Activated T-cell treated with anti-CD3 and anti-CD28 coated beads, Interleukin-2, amount 50 U/mL, for 24 hours (primary cell): Measurements from ENCODE around the gene RAD50.

ENCODE experiments used
- DNase-seq: peaks from one replicate; pipeline ENCODE4 v3.0.0-alpha.2; 2020
- H3K27ac Mint-ChIP-seq: 2 replicates; pipeline ENCODE4 v1.8.0; 2020; ENCODE audit warnings: mild to moderate bottlenecking, mixed read lengths
- H3K27me3 Mint-ChIP-seq: 2 replicates; pipeline ENCODE4 v1.8.0; 2020; ENCODE audit warnings: mixed read lengths
- H3K36me3 Mint-ChIP-seq: 2 replicates; pipeline ENCODE4 v1.8.0; 2020; ENCODE audit warnings: low read depth, mixed read lengths
- H3K4me1 Mint-ChIP-seq: 2 replicates; pipeline ENCODE4 v1.8.0; 2020; ENCODE audit warnings: low read depth, mixed read lengths
- H3K4me3 Mint-ChIP-seq: 2 replicates; pipeline ENCODE4 v1.8.0; 2020; ENCODE audit warnings: mild to moderate bottlenecking, moderate library complexity, mixed read lengths
- H3K9me3 Mint-ChIP-seq: 2 replicates; pipeline ENCODE4 v1.8.0; 2020; ENCODE audit warnings: mixed read lengths

The RAD50 gene

GRCh38 chr5:132589467-132589866, 32.7 kb downstream of the RAD50 start:
- peaks cover 86% of the 10 kb centered on the region for H3K36me3 Mint-ChIP-seq
- no peaks in the 10 kb centered on the region for H3K27me3 Mint-ChIP-seq
- H3K4me1 Mint-ChIP-seq, result peaks cover 4% of the 10 kb centered on the region
- no peak overlapping the region for H3K4me3 Mint-ChIP-seq
- no peaks in the 10 kb centered on the region for H3K9me3 Mint-ChIP-seq
- no peak for DNase-seq
- no peak overlapping the region for H3K27ac Mint-ChIP-seq

GRCh38 chr5:132591145-132591544, 34.4 kb downstream of the RAD50 start:
- H3K9me3 Mint-ChIP-seq, result no peaks in the 10 kb centered on the region
- H3K4me1 Mint-ChIP-seq, result peaks cover 2% of the 10 kb centered on the region
- peaks cover 85% of the 10 kb centered on the region for H3K36me3 Mint-ChIP-seq
- H3K4me3 Mint-ChIP-seq, result no peak overlapping the region
- no peaks in the 10 kb centered on the region for H3K27me3 Mint-ChIP-seq
- no peak for DNase-seq
- no peak overlapping the region for H3K27ac Mint-ChIP-seq

DNA sequence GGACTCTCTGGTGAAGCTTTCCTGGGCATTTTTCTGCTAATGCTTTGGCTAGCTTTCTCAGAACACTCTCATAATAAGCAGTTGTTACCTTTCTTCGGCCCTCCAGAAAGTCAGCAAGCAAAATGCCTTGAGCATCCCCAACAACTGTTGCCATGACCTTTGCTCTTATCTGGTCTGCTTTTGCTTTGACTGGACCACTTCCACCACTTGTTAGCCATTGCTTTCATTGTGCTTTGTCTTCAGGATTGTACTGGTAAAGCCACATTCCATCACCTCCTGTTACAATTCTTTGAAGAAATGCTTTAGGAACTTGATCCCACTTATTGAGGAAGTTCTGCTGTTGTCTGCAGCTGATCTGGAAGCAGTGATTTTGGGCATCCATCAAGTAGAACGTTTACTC, 35.7 kb downstream of the RAD50 start:
- peaks cover 87% of the 10 kb centered on the region for H3K36me3 Mint-ChIP-seq
- no peak overlapping the region for H3K4me3 Mint-ChIP-seq

DNA sequence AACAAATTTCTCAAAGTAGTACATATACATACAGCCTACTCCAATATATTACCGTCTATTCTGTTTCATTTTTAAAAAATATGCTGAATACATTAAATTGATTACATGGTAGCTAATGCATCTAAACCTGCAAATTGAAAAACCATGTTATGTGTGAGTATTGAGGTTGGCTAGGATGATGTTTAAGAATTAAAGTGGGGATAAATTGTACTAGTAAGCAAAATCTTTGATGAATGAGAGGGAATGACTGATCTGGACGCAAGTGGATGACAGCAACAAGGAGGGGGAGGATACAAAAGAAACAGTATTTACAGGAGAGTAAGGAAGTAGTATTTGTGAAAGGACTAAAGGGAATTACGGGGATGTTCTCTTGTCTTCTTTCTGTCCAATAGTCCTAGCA, 37.4 kb downstream of the RAD50 start:
- H3K4me1 Mint-ChIP-seq, result no peaks in the 10 kb centered on the region
- no peak overlapping the region for H3K4me3 Mint-ChIP-seq
- H3K9me3 Mint-ChIP-seq, result no peaks in the 10 kb centered on the region
- no peak overlapping the region for H3K27ac Mint-ChIP-seq
- H3K36me3 Mint-ChIP-seq, result peaks cover 86% of the 10 kb centered on the region
- no peak for DNase-seq
- no peaks in the 10 kb centered on the region for H3K27me3 Mint-ChIP-seq

More for the DNA sequence above, 35.7 kb downstream of the RAD50 start:
- Mint-ChIP-seq H3K4me1 (no peaks in the 10 kb centered on the region), H3K27ac (no peak overlapping the region), H3K9me3 (no peaks in the 10 kb centered on the region), H3K27me3 (no peaks in the 10 kb centered on the region)
- DNase-seq, result no peak

GRCh38 chr5:132595624-132596023, 38.8 kb downstream of the RAD50 start:
- Mint-ChIP-seq H3K36me3 (peaks cover 89% of the 10 kb centered on the region), H3K27ac (no peak overlapping the region), H3K4me3 (no peak overlapping the region), H3K4me1 (peaks cover 3% of the 10 kb centered on the region), H3K9me3 (no peaks in the 10 kb centered on the region), H3K27me3 (no peaks in the 10 kb centered on the region)
- no peak for DNase-seq

- H3K4me1 Mint-ChIP-seq, result peaks cover 3% of the 10 kb centered on the region
- no peak overlapping the region for H3K4me3 Mint-ChIP-seq
- no peak for DNase-seq
- H3K36me3 Mint-ChIP-seq, result peaks cover 81% of the 10 kb centered on the region
- H3K27me3 Mint-ChIP-seq, result no peaks in the 10 kb centered on the region
- H3K27ac Mint-ChIP-seq, result no peak overlapping the region
- no peaks in the 10 kb centered on the region for H3K9me3 Mint-ChIP-seq
These were observed 44.4 kb downstream of the RAD50 start for GRCh38 chr5:132601071-132601728.

GRCh38 chr5:132607095-132607494, 50.3 kb downstream of the RAD50 start:
- no peaks in the 10 kb centered on the region for H3K9me3 Mint-ChIP-seq
- H3K4me3 Mint-ChIP-seq, result no peak overlapping the region
- H3K27me3 Mint-ChIP-seq, result no peaks in the 10 kb centered on the region
- DNase-seq, result no peak
- H3K27ac Mint-ChIP-seq, result no peak overlapping the region
- H3K36me3 Mint-ChIP-seq, result peaks cover 83% of the 10 kb centered on the region
- no peaks in the 10 kb centered on the region for H3K4me1 Mint-ChIP-seq

- Mint-ChIP-seq H3K27me3 (no peaks in the 10 kb centered on the region), H3K4me3 (no peak overlapping the region), H3K36me3 (peaks cover 84% of the 10 kb centered on the region), H3K4me1 (no peaks in the 10 kb centered on the region), H3K27ac (no peak overlapping the region), H3K9me3 (no peaks in the 10 kb centered on the region)
- DNase-seq, result no peak
These were observed 51.3 kb downstream of the RAD50 start for GRCh38 chr5:132608107-132608506.

DNA sequence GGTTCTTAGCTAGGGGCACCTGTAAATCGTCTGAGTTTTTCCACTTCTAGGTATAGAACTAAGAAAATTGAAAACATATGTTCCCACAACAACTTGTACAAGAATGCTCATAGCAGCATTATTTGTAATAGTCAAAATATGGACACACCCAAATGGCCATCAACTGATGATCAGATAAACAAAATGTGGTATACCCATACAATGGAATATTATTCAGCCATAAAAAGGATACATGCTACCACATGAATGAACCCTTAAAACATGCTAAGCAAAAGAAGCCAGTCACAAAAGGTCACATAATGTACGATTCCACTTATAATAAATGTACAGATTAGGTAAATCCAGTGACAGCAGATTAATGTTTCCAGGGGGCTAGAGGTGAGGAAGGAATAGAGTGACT, 55.2 kb downstream of the RAD50 start:
- no peak for DNase-seq
- Mint-ChIP-seq H3K27ac (no peak overlapping the region), H3K27me3 (no peaks in the 10 kb centered on the region), H3K9me3 (no peaks in the 10 kb centered on the region), H3K4me1 (no peaks in the 10 kb centered on the region), H3K4me3 (no peak overlapping the region), H3K36me3 (peaks cover 83% of the 10 kb centered on the region)

GRCh38 chr5:132612846-132613245, 56.1 kb downstream of the RAD50 start:
- Mint-ChIP-seq H3K27ac (no peak overlapping the region), H3K36me3 (peaks cover 85% of the 10 kb centered on the region), H3K4me3 (no peak overlapping the region), H3K9me3 (no peaks in the 10 kb centered on the region), H3K4me1 (no peaks in the 10 kb centered on the region), H3K27me3 (no peaks in the 10 kb centered on the region)
- DNase-seq, result no peak

- DNase-seq, result no peak
- no peaks in the 10 kb centered on the region for H3K9me3 Mint-ChIP-seq
- H3K27ac Mint-ChIP-seq, result peak overlapping the region; percentile 7
- H3K4me1 Mint-ChIP-seq, result peaks cover 17% of the 10 kb centered on the region
- H3K36me3 Mint-ChIP-seq, result peaks cover 78% of the 10 kb centered on the region
- H3K4me3 Mint-ChIP-seq, result no peak overlapping the region
- no peaks in the 10 kb centered on the region for H3K27me3 Mint-ChIP-seq
These were observed 64.9 kb downstream of the RAD50 start for GRCh38 chr5:132621699-132622098.

DNA sequence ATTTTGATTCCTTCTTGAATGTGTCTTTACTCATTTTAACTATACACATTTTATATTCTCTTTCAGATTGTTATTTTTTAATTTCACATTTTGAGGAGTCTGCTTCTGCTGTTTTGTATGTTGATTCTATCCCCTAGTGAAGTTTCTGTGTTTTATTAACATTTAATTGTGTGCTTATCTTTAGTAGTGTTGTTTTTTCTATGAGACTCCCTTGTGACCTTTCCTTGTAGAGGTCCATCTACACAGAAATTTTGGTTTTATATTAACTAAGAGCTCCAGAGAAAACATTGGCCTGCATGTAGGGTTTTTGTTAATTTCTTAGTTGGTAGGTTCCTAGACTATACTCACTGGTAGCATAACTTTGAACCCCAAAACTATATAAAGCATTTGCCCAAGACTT, 65.8 kb downstream of the RAD50 start:
- Mint-ChIP-seq H3K4me3 (no peak overlapping the region), H3K27ac (no peak overlapping the region), H3K27me3 (no peaks in the 10 kb centered on the region), H3K9me3 (no peaks in the 10 kb centered on the region), H3K36me3 (peaks cover 73% of the 10 kb centered on the region), H3K4me1 (peaks cover 17% of the 10 kb centered on the region)
- no peak for DNase-seq

GRCh38 chr5:132627470-132627869, 70.7 kb downstream of the RAD50 start:
- Mint-ChIP-seq H3K27me3 (no peaks in the 10 kb centered on the region), H3K9me3 (no peaks in the 10 kb centered on the region), H3K4me3 (no peak overlapping the region), H3K27ac (no peak overlapping the region), H3K4me1 (peaks cover 38% of the 10 kb centered on the region), H3K36me3 (peaks cover 74% of the 10 kb centered on the region)
- DNase-seq, result no peak

GRCh38 chr5:132628814-132629213, 72.0 kb downstream of the RAD50 start:
- Mint-ChIP-seq H3K4me1 (peaks cover 25% of the 10 kb centered on the region), H3K27me3 (no peaks in the 10 kb centered on the region), H3K36me3 (peaks cover 69% of the 10 kb centered on the region), H3K4me3 (no peak overlapping the region), H3K27ac (peak overlapping the region; percentile 35), H3K9me3 (no peaks in the 10 kb centered on the region)
- DNase-seq, result no peak

DNA sequence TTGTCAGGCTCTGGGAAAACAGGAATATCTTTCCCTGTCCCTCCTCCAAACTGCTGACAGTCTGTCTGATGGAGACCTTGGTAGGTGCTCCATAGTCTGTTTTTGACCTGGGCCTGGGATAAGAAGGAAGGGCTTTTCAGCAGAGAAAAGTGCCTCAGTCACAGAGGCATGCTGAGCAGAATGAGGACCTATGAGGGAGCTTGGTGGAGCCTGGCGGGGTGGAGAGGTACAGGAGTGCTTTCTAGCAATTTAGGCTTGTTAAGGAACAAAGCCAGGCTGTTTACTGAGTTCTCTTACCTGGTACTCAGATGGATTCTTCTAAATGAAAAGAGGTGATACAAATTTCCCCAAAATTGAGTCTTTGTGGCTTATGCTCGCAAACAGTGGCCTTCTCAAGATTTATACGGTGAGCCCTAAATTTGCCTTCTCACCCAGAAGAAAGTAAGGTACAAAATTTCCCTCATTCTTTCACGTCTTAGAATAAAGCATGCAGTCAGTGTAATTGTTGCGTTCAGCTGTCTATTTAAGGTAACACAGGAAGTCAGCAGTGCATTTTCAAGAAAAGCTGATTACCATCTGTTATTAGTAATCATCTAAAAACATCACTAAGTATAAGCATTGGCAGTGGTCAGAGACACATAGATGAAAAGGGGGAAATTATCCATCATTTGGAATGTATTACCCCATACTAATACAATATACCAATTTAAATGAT, 72.6 kb downstream of the RAD50 start:
- H3K4me1 Mint-ChIP-seq, result peaks cover 22% of the 10 kb centered on the region
- H3K36me3 Mint-ChIP-seq, result peaks cover 71% of the 10 kb centered on the region
- H3K27me3 Mint-ChIP-seq, result no peaks in the 10 kb centered on the region
- no peak overlapping the region for H3K4me3 Mint-ChIP-seq
- no peaks in the 10 kb centered on the region for H3K9me3 Mint-ChIP-seq
- H3K27ac Mint-ChIP-seq, result peak overlapping the region; percentile 35
- no peak for DNase-seq
